Ascending aorta (tissue), 2 donors: ENCODE data around the gene SLC9A9. TPM values are rescaled to one million over a fixed set of nuclear protein-coding genes. Genes with fewer than 3 reads are reported as not detected.

Experiments used
- DNase-seq, 2 donors: peaks; one replicate each; pipeline ENCODE4 v3.0.0-alpha.2; 2019; ENCODE audit warnings: low spot score in 2 of 2
- H3K27ac ChIP-seq, 2 donors: fragments of 200-600 bp; sonication (generic); one replicate each; pipeline ENCODE4 v1.5.1; 2016 to 2017; ENCODE audit warnings: mild to moderate bottlenecking in 1 of 2
- H3K27me3 ChIP-seq: fragments of 200-600 bp; sonication (generic); one replicate; pipeline ENCODE4 v1.5.1; 2017
- H3K36me3 ChIP-seq, 2 donors: fragments of 200-600 bp; sonication (generic); one replicate each; pipeline ENCODE4 v1.5.1; 2016
- H3K4me1 ChIP-seq, 2 donors: fragments of 200-600 bp; sonication (generic); one replicate each; pipeline ENCODE4 v1.5.1; 2016 to 2017; ENCODE audit warnings: mild to moderate bottlenecking in 1 of 2
- H3K4me3 ChIP-seq, 2 donors: fragments of 200-600 bp; sonication (generic); one replicate each; pipeline ENCODE4 v1.5.1; 2016 to 2017; ENCODE audit warnings: mild to moderate bottlenecking in 1 of 2
- H3K9me3 ChIP-seq, 2 donors: fragments of 200-600 bp; sonication (generic); one replicate each; pipeline ENCODE4 v1.5.1; 2016
- intact Hi-C: fragments of 100-400 bp; cut with DNase I; formaldehyde crosslinking; loops from one replicate; pipeline ENCODE4 v1.15.1; 2023
- total RNA-seq: library from RNA; depleted of rRNA; stranded (reverse); fragments of >200 nt; gene quantifications from one replicate; pipeline ENCODE4 v1.1.0, GENCODE V29; 2016
- TF ChIP-seq, protein P1 (sequence below), 3 experiments: fragments of 200-600 bp in 2 of 3; fragments of 450-650 bp in 1 of 3; sonication (generic) in 2 of 3; IDR thresholded peaks; one replicate each; pipeline ENCODE4 v1.5.1; 2016 to 2019; ENCODE audit warnings: antibody characterized with exemption in 3 of 3, mild to moderate bottlenecking in 1 of 3, moderate library complexity in 1 of 3

The SLC9A9 gene
- total RNA-seq, 1 donor from 2014 or later: 63.4 TPM

DNA sequence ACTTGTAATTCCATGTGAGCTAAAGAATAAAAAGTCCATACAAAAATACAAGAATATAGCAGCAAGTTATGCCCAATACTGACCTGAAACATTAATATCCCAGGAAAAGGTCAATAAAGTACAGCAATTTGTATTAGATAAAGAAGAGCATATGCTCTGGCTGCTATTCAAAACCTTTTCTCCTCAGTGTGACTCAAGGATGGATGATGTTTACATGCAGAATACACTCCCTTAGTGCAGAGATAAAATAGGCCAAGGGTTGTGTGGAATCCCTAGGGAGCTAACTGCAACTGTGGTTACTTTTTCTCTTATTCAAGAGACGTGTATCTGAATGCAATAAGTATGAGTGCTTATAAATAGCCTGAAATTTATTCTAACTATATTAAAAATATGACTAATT, 78.7 kb downstream of the SLC9A9 start:
- Histone ChIP-seq H3K4me1 (peaks cover 0 to 4% of the 10 kb centered on the region in 2 donors), H3K27ac (no peak overlapping the region), H3K36me3 (no peaks in the 10 kb centered on the region), H3K27me3 (no peaks in the 10 kb centered on the region), H3K9me3 (no peaks in the 10 kb centered on the region), H3K4me3 (no peak overlapping the region)
- TF ChIP-seq, protein P1, sequence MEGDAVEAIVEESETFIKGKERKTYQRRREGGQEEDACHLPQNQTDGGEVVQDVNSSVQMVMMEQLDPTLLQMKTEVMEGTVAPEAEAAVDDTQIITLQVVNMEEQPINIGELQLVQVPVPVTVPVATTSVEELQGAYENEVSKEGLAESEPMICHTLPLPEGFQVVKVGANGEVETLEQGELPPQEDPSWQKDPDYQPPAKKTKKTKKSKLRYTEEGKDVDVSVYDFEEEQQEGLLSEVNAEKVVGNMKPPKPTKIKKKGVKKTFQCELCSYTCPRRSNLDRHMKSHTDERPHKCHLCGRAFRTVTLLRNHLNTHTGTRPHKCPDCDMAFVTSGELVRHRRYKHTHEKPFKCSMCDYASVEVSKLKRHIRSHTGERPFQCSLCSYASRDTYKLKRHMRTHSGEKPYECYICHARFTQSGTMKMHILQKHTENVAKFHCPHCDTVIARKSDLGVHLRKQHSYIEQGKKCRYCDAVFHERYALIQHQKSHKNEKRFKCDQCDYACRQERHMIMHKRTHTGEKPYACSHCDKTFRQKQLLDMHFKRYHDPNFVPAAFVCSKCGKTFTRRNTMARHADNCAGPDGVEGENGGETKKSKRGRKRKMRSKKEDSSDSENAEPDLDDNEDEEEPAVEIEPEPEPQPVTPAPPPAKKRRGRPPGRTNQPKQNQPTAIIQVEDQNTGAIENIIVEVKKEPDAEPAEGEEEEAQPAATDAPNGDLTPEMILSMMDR (IDR thresholded peaks at IDR 0.05): no peak
- intact Hi-C loops: no loop called here
- DNase-seq: no peak

DNA sequence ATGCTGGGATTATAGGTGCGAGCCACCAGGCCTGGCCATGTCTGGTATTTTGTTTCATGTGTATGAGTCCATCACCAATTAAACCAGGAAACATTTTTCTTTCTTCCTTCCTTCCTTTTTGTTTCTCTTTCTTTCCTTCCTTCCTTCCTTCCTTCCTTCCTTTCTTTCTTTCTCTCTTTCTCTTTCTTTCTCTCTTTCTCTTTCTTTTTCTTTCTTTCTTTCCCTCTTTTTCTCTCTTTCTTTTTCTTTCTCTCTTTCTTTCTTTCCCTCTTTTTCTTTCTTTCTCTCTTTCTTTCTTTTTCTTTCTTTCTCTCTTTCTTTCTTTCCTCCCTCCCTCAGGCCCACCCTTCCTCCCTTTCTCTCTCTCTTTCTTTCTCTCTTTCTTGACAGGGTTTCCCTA, 83.4 kb downstream of the SLC9A9 start:
- no peak for DNase-seq
- H3K27me3 ChIP-seq: no peaks in the 10 kb centered on the region
- H3K4me1 ChIP-seq: peaks cover 0 to 2% of the 10 kb centered on the region in 2 donors
- H3K9me3 ChIP-seq: no peaks in the 10 kb centered on the region
- TF ChIP-seq, protein P1 (IDR thresholded peaks at IDR 0.05): no peak
- H3K4me3 ChIP-seq: no peak overlapping the region
- no peak overlapping the region for H3K27ac ChIP-seq
- H3K36me3 ChIP-seq: no peaks in the 10 kb centered on the region
- intact Hi-C loops: no loop called here

DNA sequence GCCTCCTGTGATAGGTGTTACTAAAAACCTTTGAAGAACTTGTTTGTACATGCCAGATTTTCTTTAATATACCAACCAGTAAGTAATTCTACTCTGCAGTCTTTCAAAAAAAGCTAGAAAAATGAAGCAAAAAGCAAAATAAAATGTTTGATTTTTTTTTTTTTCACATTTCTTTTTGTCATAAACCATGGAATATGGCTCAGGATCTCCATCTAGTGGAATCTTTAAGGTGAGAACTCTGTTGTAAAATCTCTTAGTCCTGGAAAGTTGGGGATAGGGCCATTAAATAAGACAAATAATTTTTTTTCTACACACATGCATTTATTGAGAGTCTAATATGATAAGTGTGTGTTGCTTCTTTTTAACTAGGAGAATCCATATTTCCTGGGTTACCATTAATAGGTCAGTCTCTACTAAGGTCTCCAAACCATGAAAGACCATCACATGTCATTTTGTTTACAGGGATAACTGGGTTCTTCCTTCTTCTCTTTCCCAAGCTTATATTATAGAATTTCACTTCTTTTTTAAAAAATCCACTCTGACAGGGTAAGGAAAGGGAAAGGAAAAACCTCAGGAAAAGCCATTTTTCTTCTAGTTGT, 84.6 kb downstream of the SLC9A9 start:
- DNase-seq: no peak
- no peak overlapping the region for H3K27ac ChIP-seq
- no peak overlapping the region for H3K4me3 ChIP-seq
- H3K36me3 ChIP-seq: no peaks in the 10 kb centered on the region
- intact Hi-C loops: no loop called here
- TF ChIP-seq, protein P1 (IDR thresholded peaks at IDR 0.05): peak in 1 of 3 experiments; percentile 15
- H3K27me3 ChIP-seq: no peaks in the 10 kb centered on the region
- H3K4me1 ChIP-seq: no peaks in the 10 kb centered on the region
- no peaks in the 10 kb centered on the region for H3K9me3 ChIP-seq

DNA sequence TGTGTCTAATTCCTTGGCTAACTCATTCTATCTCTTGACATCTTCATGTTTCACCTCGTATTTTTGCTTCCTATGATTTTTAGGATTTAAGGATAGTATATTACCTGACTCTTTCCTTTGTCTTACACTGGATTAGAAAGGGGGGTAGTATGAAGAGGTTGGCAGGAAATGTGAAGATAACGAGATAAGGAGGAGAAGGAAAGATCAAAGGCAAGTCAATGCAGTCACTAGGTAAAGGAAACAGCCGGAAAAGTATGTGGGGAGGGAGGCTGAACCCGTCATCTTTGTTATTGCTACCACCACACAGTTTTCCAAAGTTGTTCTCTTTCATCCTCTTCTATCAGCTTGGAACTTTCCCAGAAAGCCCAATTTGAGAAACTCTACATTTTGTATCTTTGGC, 90.6 kb downstream of the SLC9A9 start:
- intact Hi-C loops: no loop called here
- no peaks in the 10 kb centered on the region for H3K36me3 ChIP-seq
- no peak overlapping the region for H3K27ac ChIP-seq
- H3K4me1 ChIP-seq: no peaks in the 10 kb centered on the region
- TF ChIP-seq, protein P1 (IDR thresholded peaks at IDR 0.05): no peak
- DNase-seq: no peak
- H3K27me3 ChIP-seq: no peaks in the 10 kb centered on the region
- H3K4me3 ChIP-seq: no peak overlapping the region
- H3K9me3 ChIP-seq: no peaks in the 10 kb centered on the region

DNA sequence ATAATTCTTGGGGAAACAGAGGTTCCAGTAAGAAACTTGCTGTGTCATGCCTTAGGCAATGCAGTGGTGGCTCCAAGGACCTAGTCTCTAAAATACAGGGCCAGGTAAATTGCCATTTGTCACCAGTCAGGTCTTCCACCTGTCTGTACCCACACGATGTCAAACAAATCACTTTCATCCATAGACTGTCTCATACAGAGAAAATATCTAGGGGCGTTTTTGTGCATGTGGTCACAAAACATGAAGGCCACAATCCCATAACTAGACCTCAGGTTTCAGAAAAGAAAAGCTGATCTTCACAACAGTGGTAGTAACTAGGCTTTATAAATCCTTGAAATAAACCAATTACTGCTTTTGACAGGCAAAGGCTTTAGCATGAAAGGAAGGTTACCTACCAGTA, 92.3 kb downstream of the SLC9A9 start:
- Histone ChIP-seq H3K27me3 (no peaks in the 10 kb centered on the region), H3K4me3 (no peak overlapping the region), H3K27ac (no peak overlapping the region), H3K36me3 (no peaks in the 10 kb centered on the region), H3K4me1 (no peaks in the 10 kb centered on the region), H3K9me3 (no peaks in the 10 kb centered on the region)
- intact Hi-C loops: no loop called here
- no peak for DNase-seq
- TF ChIP-seq, protein P1 (IDR thresholded peaks at IDR 0.05): no peak

DNA sequence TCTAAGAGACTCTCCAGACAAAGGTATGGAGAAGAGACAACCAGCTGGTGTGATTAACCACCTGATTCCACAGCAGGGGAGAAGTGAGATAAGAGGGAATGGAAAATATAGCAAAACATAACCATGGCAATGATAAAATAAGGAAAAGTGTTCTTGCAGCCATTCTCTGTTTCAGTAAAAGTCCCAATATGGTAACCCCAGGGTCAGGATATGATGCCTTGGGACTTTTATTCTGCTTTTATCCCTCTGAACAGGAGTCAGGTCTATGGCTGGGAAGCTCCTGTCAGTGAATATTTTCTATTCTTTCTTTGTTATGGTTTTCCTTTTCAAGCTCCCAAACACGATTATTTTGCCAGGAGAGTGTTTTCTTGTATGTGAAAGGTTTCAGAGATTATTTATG, 94.2 kb downstream of the SLC9A9 start:
- Histone ChIP-seq H3K4me1 (no peaks in the 10 kb centered on the region), H3K27me3 (no peaks in the 10 kb centered on the region), H3K36me3 (no peaks in the 10 kb centered on the region), H3K27ac (no peak overlapping the region), H3K9me3 (no peaks in the 10 kb centered on the region), H3K4me3 (no peak overlapping the region)
- intact Hi-C loops: no loop called here
- DNase-seq: no peak
- TF ChIP-seq, protein P1 (IDR thresholded peaks at IDR 0.05): no peak
